Rectal smooth muscle tissue (tissue), 1 donor: ENCODE data around the gene AGO4.
"Not testable (repeated sequence)": the region's sequence is repeated elsewhere in the genome, so short reads cannot be mapped to it uniquely, and the experiment has no call there.

Experiments used
- H3K27ac ChIP-seq: one replicate; pipeline ENCODE4 v1.7.0; 2013; ENCODE audit warnings: low read depth, low read length, inconsistent platforms
- H3K27me3 ChIP-seq: one replicate; pipeline ENCODE4 v1.7.0; 2013; ENCODE audit warnings: low read length; ENCODE audit not compliant: control insufficient read depth, insufficient read depth
- H3K36me3 ChIP-seq: one replicate; pipeline ENCODE4 v1.7.0; 2013; ENCODE audit warnings: low read length; ENCODE audit not compliant: control insufficient read depth, insufficient read depth
- H3K4me1 ChIP-seq: one replicate; pipeline ENCODE4 v1.7.0; 2013; ENCODE audit warnings: low read length; ENCODE audit not compliant: control insufficient read depth, insufficient read depth
- H3K4me3 ChIP-seq: one replicate; pipeline ENCODE4 v1.7.0; 2013; ENCODE audit warnings: low read length
- H3K9ac ChIP-seq: one replicate; pipeline ENCODE4 v1.7.0; 2013; ENCODE audit warnings: low read length

Gene AGO4

DNA sequence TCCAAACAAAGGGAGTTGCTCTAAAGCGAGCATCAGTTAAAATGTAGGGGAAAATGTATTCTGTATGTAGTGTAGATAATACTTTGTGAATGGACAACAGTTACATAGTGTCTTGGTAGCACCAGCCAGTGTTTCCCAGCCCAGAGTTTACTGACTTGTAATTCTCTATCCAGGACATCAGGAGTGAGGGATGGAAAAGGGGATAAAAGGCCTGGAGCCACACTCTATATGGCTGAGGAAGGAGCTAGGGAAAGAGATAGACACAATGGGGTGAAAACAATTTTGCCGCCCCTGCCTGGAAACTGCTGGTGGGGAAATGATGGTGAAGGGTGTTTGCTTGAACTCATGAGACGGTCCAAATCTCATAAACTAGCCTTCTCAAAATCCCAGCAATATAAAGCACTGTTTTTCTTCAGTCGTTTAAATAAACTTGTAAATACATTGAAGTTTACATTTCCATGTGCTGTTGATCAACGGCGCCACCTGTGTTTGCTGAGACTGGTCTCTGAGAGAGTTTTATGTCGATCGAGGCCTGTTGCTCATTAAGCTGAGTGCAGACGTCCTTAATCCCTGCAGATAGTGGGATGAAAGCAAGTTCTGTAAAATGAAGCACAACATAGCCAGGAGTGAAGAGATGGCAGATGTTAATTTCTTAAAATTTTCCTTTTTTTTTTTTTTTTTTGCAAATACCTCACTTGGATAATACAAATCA, 47.3 kb downstream of the AGO4 start:
- Histone ChIP-seq H3K4me3 (no peak overlapping the region), H3K27ac (no peak overlapping the region), H3K36me3 (peaks cover 16% of the 10 kb centered on the region), H3K27me3 (no peaks in the 10 kb centered on the region), H3K9ac (no peak overlapping the region), H3K4me1 (peaks cover 16% of the 10 kb centered on the region)

DNA sequence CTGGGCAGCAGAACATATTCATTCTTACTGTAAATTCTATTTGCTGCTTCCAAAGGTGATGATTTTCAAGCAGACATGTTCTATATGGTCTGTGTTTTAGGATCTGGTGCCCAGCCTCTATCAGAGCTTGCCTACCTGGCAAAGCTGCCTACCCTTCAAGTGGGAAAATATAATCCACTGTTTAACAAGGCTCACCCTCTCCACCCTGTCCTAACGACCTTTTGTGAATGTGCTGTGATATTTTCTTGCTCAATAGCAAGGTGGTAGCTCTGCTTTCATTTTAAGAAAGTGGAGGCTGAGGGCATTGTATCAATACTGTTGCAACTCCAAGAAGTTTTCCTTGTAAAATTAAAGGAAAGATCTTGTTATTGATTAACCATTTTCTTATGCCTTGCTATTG, 49.1 kb downstream of the AGO4 start:
- Histone ChIP-seq H3K4me3 (no peak overlapping the region), H3K4me1 (peaks cover 5% of the 10 kb centered on the region), H3K27ac (no peak overlapping the region), H3K36me3 (peaks cover 16% of the 10 kb centered on the region), H3K9ac (no peak overlapping the region), H3K27me3 (no peaks in the 10 kb centered on the region)

DNA sequence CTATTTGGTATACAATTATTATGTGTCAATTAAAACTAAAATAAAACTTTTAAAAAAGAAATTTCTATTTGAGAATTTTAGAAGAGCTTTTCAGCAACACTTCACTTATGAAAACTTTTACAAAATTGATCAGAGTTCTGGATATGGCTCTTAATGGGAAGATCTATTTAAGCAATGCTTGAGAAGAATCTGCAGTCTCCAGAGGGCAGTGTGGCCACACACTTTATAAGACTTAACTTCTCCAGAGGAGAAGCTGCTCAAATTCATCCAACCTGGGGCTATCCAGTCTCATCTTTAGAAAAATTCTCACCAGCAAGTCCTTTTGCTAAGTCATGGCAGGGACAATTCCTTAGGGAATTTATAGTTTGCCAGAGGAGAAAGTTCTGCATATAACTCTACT, 50.0 kb downstream of the AGO4 start:
- no peaks in the 10 kb centered on the region for H3K4me1 ChIP-seq
- H3K4me3 ChIP-seq, result no peak overlapping the region
- H3K27me3 ChIP-seq, result no peaks in the 10 kb centered on the region
- no peak overlapping the region for H3K9ac ChIP-seq
- peaks cover 16% of the 10 kb centered on the region for H3K36me3 ChIP-seq
- H3K27ac ChIP-seq, result no peak overlapping the region

DNA sequence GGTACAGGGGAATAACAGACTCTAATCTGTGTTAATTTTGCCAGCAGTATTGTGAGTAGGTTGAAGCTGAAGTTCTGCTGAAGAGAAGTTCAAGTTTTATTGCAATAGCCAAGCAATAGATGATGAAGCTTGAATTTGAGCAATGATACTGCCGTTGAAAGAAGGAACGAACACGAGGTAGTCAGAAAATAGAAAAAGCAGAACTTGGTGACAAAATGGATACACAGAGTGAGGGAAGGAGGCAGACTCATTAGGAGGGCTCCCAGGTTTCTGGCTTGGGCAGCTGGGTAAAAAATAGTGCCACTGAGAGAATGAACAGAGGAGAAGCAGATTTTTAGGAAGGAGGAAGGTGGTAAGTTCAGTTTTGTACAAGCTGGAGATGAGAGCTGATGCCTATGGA, 52.9 kb downstream of the AGO4 start:
- peaks cover 5% of the 10 kb centered on the region for H3K36me3 ChIP-seq
- no peak overlapping the region for H3K9ac ChIP-seq
- H3K27ac ChIP-seq, result no peak overlapping the region

DNA sequence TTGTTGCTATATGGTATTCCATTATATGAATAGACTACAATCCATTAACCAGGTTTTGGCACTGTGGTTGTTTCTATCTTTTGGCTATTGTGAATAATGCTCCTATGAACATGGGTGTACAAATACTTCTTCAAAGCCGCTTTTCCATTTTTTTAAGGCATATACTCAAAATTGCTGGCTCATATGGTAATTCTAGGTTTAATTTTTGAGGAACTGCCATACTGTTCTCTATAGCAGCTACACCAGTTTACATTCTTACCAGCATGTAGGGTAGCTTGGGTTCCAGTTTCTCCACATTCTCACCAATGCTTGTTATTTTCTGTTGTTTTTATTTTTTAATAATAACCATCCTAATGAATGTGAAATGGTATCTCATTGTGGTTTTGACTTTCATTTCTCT, 55.3 kb downstream of the AGO4 start:
- Histone ChIP-seq H3K4me3 (no peak overlapping the region), H3K27ac (no peak overlapping the region), H3K9ac (no peak overlapping the region), H3K27me3 (no peaks in the 10 kb centered on the region), H3K36me3 (no peaks in the 10 kb centered on the region), H3K4me1 (no peaks in the 10 kb centered on the region)

More for the DNA sequence above, 52.9 kb downstream of the AGO4 start:
- Histone ChIP-seq H3K4me3 (no peak overlapping the region), H3K27me3 (no peaks in the 10 kb centered on the region), H3K4me1 (no peaks in the 10 kb centered on the region)

DNA sequence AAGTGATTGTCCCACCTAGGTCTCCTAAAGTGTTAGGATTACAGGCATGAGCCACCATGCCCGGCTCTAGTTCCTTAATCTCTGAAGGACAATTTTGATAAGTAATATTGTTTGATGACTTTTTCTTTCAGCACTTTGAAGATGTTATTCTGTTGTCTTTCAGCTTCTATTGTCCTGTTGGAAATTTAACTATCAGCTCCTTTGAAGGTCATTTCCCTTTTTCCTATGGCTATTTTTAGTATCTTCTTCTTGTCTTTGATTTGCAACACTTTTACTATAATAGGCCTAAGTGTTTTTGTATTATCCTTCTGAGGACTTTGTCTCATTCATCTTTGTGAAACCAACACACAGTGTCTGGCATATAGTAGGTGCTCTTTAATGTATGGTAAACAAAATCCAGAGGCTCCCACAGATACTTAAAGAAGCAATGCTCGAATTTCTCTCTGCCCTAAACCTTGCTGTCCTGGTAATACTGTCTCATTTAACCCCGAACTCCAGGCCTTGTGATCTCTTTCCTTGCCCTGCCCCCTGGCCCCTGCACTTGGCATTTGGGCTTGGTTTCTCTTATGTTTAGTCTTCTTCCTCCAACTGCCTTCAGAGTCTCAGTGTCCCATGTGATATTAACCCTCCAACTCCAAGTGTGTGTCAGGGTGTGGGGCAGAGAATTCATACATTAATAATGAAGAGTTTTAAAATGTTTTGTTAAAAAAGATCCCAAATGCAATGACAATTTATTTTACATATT, 56.2 kb downstream of the AGO4 start:
- Histone ChIP-seq H3K36me3 (no peaks in the 10 kb centered on the region), H3K4me3 (no peak overlapping the region), H3K9ac (no peak overlapping the region), H3K27me3 (no peaks in the 10 kb centered on the region), H3K4me1 (no peaks in the 10 kb centered on the region), H3K27ac (no peak overlapping the region)

DNA sequence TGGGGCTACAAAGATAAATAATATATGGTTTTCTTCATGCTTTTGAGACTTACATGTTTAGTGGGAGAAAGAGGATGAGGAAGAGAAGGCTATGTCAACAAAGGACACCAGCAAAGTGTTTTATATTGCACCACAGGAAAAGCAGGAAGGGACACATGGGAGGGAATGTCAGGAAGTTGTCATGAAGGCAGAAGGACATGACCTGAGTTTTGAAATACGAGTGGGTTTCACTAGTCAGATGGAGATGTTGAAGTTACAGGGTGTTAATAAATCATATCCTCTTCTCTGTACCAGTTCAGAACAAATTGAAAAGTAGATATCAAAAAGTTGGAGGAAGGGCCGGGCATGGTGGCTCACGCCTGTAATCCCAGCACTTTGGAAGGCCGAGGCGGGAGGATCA, 57.0 kb downstream of the AGO4 start:
- H3K4me1 ChIP-seq, result no peaks in the 10 kb centered on the region
- H3K36me3 ChIP-seq, result no peaks in the 10 kb centered on the region
- H3K27ac ChIP-seq, result no peak overlapping the region
- no peaks in the 10 kb centered on the region for H3K27me3 ChIP-seq
- no peak overlapping the region for H3K9ac ChIP-seq
- no peak overlapping the region for H3K4me3 ChIP-seq

DNA sequence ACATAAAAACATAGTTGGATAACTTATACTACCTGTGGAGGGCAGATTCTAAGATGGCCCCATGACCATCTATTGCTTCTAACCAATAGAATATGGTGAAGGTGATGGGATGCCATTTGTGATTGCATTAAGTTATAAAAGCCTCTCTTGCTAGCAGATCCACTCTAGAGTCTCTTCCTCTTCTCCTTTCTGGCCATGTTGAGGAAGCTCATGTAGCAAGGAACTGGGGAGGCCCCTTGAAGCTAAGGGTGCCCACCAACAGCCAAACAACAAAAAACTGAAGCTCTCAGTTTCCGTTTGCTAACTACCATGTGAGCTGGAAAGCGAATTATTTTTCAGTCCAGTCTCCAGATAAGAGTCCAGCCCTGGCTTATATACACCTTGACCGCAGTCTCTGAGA, 59.2 kb downstream of the AGO4 start:
- Histone ChIP-seq H3K9ac (no peak overlapping the region), H3K4me1 (no peaks in the 10 kb centered on the region), H3K27ac (no peak overlapping the region), H3K27me3 (no peaks in the 10 kb centered on the region), H3K36me3 (no peaks in the 10 kb centered on the region), H3K4me3 (no peak overlapping the region)

DNA sequence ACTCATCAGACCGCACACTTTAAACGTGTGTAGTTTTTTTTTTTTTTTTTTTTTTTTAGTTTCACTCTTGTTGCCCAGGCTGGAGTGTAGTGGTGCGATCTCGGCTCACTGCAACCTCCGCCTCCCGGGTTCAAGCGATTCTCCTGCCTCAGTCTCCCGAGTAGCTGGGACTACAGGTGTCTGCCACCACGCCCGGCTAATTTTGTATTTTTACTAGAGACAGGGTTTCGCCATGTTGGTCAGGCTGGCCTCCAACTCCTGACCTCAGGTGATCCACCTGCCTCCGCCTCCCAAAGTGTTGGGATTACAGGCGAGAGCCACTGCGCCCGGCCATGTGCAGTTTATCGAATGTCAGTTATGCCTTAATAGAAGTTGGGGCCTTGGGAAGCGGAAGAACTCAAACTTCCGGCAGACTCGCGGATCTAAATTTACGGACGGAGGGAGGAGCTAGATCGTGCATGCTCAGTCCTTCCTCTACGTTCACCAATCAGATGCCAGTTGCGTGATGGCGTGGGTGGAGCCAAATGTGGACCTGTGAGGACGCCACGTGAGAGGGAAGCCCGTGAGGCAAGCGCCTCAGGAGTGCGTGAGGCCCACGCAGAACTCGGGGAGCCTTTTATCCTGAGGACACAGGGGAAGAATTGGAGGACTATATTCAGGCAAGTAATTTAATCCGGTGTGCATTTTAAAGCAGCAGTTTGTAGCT, 61.6 kb downstream of the AGO4 start:
- not testable (repeated sequence) for H3K4me3 ChIP-seq, H3K36me3 ChIP-seq, H3K27me3 ChIP-seq, H3K27ac ChIP-seq, H3K9ac ChIP-seq, H3K4me1 ChIP-seq

DNA sequence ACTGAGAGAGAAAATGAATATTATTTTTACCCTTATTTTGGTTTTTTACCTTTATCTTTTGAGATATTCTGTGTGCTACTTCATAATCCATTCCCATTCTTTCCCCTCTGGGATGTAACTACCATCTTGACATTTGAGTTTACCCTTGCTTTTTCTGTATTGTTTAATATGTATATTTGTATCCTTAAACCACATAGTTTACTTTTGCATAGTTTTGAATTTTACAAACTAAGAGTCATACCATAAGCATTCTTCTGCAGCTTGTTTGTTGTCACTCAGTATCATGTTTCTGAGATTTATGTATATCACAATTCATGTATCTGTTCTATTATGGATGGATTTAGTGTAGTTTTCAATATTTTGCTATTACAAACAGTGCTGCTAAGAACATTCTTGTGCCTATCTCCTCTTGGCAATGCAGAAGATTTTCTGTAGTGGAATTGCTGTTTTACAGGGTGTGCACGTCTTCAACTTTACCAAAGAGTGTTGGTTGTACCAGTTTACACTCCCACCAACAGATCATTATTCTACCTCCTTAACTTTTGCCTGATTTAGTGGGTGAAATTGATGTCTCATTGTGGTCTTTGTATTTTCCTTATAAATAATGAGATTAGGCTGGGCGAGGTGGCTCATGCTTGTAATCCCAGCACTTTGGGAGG, 63.0 kb downstream of the AGO4 start:
- H3K27ac ChIP-seq, result no peak overlapping the region

DNA sequence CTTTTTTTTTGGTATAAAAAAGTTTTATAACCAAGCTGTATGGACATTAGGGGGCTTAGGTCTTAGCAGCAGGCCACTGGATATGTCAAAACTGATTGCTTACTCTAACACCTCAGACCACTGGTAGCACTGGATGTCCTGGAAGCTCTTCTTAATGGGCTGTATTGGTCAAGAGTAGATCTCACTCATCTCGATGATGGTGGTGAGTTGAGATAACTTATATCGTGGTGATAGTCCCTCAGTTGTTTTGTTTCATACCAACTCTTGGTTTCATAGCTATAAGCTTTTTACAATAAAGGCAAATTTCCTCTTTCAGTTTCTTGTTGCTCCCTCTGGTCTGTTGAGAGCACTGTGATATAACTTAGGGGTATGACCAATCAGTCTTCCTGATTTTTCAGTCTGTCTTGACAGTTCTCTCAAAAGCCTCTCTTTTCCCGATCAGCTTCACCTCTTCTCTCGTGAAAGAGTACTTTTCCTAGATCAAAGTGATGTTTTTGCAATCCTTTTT, 65.5 kb downstream of the AGO4 start:
- Histone ChIP-seq H3K9ac (no peak overlapping the region), H3K4me1 (no peaks in the 10 kb centered on the region), H3K36me3 (no peaks in the 10 kb centered on the region), H3K27ac (no peak overlapping the region), H3K4me3 (no peak overlapping the region), H3K27me3 (no peaks in the 10 kb centered on the region)

More for the DNA sequence above, 63.0 kb downstream of the AGO4 start:
- no peaks in the 10 kb centered on the region for H3K36me3 ChIP-seq
- no peak overlapping the region for H3K4me3 ChIP-seq
- H3K27me3 ChIP-seq, result no peaks in the 10 kb centered on the region
- no peaks in the 10 kb centered on the region for H3K4me1 ChIP-seq
- H3K9ac ChIP-seq, result no peak overlapping the region

DNA sequence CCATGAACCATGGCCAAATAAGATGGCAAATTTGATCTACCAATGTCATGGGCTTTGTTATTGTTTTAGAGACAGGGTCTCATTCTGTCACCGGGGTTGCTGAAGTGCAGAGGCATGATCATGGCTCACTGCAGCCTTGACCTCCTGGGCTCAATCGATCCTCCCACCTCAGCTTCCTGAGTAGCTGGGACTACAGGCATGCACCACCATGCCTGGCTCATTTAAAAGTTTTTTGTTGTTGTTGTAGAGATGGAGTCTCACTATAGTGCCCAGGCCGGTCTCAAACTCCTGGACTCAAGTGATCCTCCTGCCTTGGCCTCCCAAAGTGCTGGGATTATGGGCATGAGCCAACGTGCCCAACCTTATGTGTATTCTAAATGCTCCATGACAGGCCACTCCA, 66.3 kb downstream of the AGO4 start:
- H3K9ac ChIP-seq, H3K27me3 ChIP-seq, H3K4me1 ChIP-seq, H3K27ac ChIP-seq, H3K4me3 ChIP-seq, H3K36me3 ChIP-seq: not testable (repeated sequence)
